ENCODE data around the gene CDC42BPB. TPM values are rescaled to one million over a fixed set of nuclear protein-coding genes. Genes with fewer than 3 reads are reported as not detected.

Gene CDC42BPB
- total RNA-seq, 3 donors from 2014 or later (not counting 1 experiment from before 2014, with no cell fraction given), result 0.86 to 2.3 (median 2.0) TPM

DNA sequence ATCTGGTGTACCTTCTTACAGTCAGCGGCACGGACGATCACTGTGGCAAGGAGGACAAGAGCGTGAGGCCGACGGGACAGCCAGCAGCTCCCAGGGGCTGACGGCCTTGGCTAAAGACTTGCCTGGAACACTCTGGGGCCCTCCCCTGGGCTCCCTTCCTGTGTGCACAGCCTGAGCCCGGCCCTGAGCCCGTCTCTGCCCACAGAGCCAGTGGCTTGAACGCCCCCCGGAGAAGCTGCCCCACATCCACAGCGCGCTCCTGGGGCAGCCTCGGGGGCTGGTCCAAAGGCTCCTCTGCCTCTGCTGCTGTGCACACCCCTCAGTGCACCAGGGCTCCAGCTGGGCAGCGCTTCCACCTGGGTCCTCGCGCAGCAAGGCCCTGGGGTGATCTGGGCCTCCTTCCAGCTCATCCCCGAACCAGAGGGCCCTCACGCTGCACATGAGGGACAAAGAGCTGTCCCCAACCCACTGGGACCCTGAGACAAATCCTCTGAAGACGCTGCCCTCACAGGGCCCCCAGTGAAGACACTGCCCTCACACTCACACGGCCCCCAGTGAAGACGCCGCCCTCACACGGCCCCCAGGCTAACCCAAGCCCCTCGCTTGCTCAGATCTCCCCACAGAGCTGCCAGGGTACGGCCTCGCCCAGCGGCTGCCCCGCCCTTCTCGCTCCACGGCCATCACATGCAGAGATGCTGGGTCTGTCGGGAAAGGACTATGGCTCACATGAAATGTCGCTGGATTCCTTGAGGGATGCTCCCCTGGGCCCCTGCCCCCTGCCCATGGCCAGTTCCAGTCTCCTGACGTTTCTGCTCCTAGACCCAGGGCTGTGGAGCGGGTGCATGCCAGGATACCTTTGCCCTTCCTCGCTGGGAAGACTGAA, 112.7 kb downstream of the CDC42BPB start:
- Histone ChIP-seq H3K36me3 (ENCODE audit: control insufficient read depth, insufficient read depth, low read length) (no peaks in the 10 kb centered on the region), H3K27me3 (ENCODE audit: control insufficient read depth, insufficient read depth, low read length) (no peaks in the 10 kb centered on the region), H3K4me3 (ENCODE audit: low read length) (no peak overlapping the region), H3K4me1 (ENCODE audit: control insufficient read depth, insufficient read depth, low read length) (peaks cover 12% of the 10 kb centered on the region), H3K9me3 (ENCODE audit: control insufficient read depth, insufficient read depth, low read length) (no peaks in the 10 kb centered on the region), H3K27ac (ENCODE audit: low read length) (no peak overlapping the region)
- intact Hi-C loops (cut with micrococcal nuclease), result no loop called here
- H3K4me3 Mint-ChIP-seq, result no peak overlapping the region
- no peaks in the 10 kb centered on the region for H3K36me3 Mint-ChIP-seq
- H3K27ac Mint-ChIP-seq, result no peak overlapping the region
- WGBS (ENCODE audit: insufficient coverage), result 93% methylated on average over 36 of the region's 36 CpGs
- H3K9me3 Mint-ChIP-seq, result no peaks in the 10 kb centered on the region
- ATAC-seq (no peak), DNase-seq (no peak)
- peaks cover 10 to 11% of the 10 kb centered on the region in 2 donors for H3K4me1 Mint-ChIP-seq
- TF ChIP-seq, protein P1, sequence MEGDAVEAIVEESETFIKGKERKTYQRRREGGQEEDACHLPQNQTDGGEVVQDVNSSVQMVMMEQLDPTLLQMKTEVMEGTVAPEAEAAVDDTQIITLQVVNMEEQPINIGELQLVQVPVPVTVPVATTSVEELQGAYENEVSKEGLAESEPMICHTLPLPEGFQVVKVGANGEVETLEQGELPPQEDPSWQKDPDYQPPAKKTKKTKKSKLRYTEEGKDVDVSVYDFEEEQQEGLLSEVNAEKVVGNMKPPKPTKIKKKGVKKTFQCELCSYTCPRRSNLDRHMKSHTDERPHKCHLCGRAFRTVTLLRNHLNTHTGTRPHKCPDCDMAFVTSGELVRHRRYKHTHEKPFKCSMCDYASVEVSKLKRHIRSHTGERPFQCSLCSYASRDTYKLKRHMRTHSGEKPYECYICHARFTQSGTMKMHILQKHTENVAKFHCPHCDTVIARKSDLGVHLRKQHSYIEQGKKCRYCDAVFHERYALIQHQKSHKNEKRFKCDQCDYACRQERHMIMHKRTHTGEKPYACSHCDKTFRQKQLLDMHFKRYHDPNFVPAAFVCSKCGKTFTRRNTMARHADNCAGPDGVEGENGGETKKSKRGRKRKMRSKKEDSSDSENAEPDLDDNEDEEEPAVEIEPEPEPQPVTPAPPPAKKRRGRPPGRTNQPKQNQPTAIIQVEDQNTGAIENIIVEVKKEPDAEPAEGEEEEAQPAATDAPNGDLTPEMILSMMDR (IDR thresholded peaks at IDR 0.05), result no peak
- no peaks in the 10 kb centered on the region for H3K27me3 Mint-ChIP-seq (ENCODE audit: low read depth in 2 of 2)

DNA sequence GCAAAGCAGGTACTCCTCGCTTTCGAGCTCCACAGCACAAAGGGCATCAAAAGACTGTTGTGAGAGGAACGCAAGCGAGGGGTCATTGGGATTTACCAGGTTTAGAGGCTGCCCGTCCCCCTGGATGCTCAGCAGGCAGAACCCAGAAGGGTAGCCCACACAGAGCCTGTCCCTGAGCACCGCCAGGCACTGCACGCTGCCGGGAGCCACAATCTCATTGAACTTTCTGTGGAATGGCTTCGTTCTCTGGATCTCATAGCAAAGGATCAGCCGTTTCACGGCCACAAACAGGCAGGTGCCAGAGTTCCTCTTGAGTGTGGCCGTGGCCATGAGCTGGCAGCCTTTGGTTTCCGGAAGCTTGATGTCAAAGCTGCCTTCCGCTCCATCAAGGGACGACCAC, 113.4 kb downstream of the CDC42BPB start:
- no peaks in the 10 kb centered on the region for H3K9me3 ChIP-seq (ENCODE audit: control insufficient read depth, insufficient read depth, low read length)
- ATAC-seq (no peak), DNase-seq (no peak)
- H3K27ac ChIP-seq (ENCODE audit: low read length), result no peak overlapping the region
- no peak overlapping the region for H3K4me3 ChIP-seq (ENCODE audit: low read length)
- H3K9me3 Mint-ChIP-seq, result no peaks in the 10 kb centered on the region
- no peak overlapping the region for H3K27ac Mint-ChIP-seq
- peaks cover 5% of the 10 kb centered on the region for H3K4me1 ChIP-seq (ENCODE audit: control insufficient read depth, insufficient read depth, low read length)
- WGBS (ENCODE audit: insufficient coverage), result 92% methylated on average over 15 of the region's 15 CpGs
- H3K27me3 ChIP-seq (ENCODE audit: control insufficient read depth, insufficient read depth, low read length), result no peaks in the 10 kb centered on the region
- no peaks in the 10 kb centered on the region for H3K27me3 Mint-ChIP-seq (ENCODE audit: low read depth in 2 of 2)
- no peak overlapping the region for H3K4me3 Mint-ChIP-seq
- intact Hi-C loops (cut with micrococcal nuclease), result no loop called here
- TF ChIP-seq, protein P1 (IDR thresholded peaks at IDR 0.05), result no peak
- H3K36me3 ChIP-seq (ENCODE audit: control insufficient read depth, insufficient read depth, low read length), result no peaks in the 10 kb centered on the region
- peaks cover 4% of the 10 kb centered on the region in 2 donors for H3K4me1 Mint-ChIP-seq
- no peaks in the 10 kb centered on the region for H3K36me3 Mint-ChIP-seq

DNA sequence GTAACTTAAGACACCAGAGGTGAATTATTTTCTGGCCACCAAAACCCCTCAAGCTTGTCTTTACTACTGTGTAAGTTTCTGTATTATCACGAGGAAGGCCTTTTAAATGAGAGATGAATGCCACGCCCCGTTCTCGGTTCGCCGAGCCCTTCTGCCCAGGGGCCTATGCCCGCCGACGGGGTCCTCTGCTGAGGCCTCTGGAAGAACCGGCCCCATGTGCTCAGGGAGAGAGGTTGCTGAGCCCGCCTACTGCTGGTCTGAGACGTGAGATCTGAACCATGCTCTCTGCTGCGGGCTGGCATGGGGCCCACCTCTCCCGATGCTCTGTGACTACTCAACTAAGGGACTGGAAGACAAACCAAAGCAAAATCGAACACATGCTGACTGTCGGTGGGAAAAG, 113.9 kb downstream of the CDC42BPB start:
- H3K27ac ChIP-seq (ENCODE audit: low read length), result no peak overlapping the region
- H3K27me3 ChIP-seq (ENCODE audit: control insufficient read depth, insufficient read depth, low read length), result no peaks in the 10 kb centered on the region
- Mint-ChIP-seq H3K36me3 (no peaks in the 10 kb centered on the region), H3K27me3 (ENCODE audit: low read depth in 2 of 2) (no peaks in the 10 kb centered on the region), H3K4me1 (no peaks in the 10 kb centered on the region), H3K9me3 (no peaks in the 10 kb centered on the region), H3K4me3 (no peak overlapping the region), H3K27ac (no peak overlapping the region)
- no peaks in the 10 kb centered on the region for H3K4me1 ChIP-seq (ENCODE audit: control insufficient read depth, insufficient read depth, low read length)
- WGBS (ENCODE audit: insufficient coverage), result 92% methylated on average over 16 of the region's 16 CpGs
- no peaks in the 10 kb centered on the region for H3K9me3 ChIP-seq (ENCODE audit: control insufficient read depth, insufficient read depth, low read length)
- TF ChIP-seq, protein P1 (IDR thresholded peaks at IDR 0.05), result no peak
- no peaks in the 10 kb centered on the region for H3K36me3 ChIP-seq (ENCODE audit: control insufficient read depth, insufficient read depth, low read length)
- intact Hi-C loops (cut with micrococcal nuclease), result no loop called here
- DNase-seq (no peak), ATAC-seq (no peak)
- no peak overlapping the region for H3K4me3 ChIP-seq (ENCODE audit: low read length)
